DMS153 treated with DMSO at 0.1 percent for 48 hours (cell line): ENCODE data around the gene ZNF827.
"Not testable (repeated sequence)": the region's sequence is repeated elsewhere in the genome, so short reads cannot be mapped to it uniquely, and the experiment has no call there.

Experiments
- DNase-seq: peaks from one replicate; lab custom pipeline; 2025; ENCODE audit not compliant: unreplicated experiment; lab: John Stamatoyannopoulos, UW

ZNF827 gene

GRCh38 chr4:145832384-145832783 lies 106.2 kb downstream of the ZNF827 start:
- not testable (repeated sequence) for DNase-seq

- DNase-seq, result no peak
These were observed 107.9 kb downstream of the ZNF827 start for GRCh38 chr4:145830699-145831098.

- no peak for DNase-seq
These were observed 108.8 kb downstream of the ZNF827 start for GRCh38 chr4:145829629-145830395.

- DNase-seq, result no peak
These were observed 109.7 kb downstream of the ZNF827 start for GRCh38 chr4:145828802-145829485.

GRCh38 chr4:145827885-145828284 lies 110.7 kb downstream of the ZNF827 start:
- no peak for DNase-seq

- DNase-seq, result no peak
These were observed 113.4 kb downstream of the ZNF827 start for GRCh38 chr4:145825255-145825654.

GRCh38 chr4:145824463-145824862 lies 114.2 kb downstream of the ZNF827 start:
- DNase-seq, result no peak

GRCh38 chr4:145823743-145824142 lies 114.9 kb downstream of the ZNF827 start:
- DNase-seq, result no peak

- DNase-seq, result no peak
These were observed 116.0 kb downstream of the ZNF827 start for GRCh38 chr4:145822581-145822980.

GRCh38 chr4:145822181-145822580 lies 116.4 kb downstream of the ZNF827 start:
- no peak for DNase-seq

GRCh38 chr4:145821766-145822165 lies 116.9 kb downstream of the ZNF827 start:
- DNase-seq, result no peak

GRCh38 chr4:145820407-145820806 lies 118.2 kb downstream of the ZNF827 start:
- DNase-seq, result no peak

GRCh38 chr4:145819853-145820181 lies 118.8 kb downstream of the ZNF827 start:
- DNase-seq, result no peak

- no peak for DNase-seq
These were observed 119.3 kb downstream of the ZNF827 start for GRCh38 chr4:145819101-145819852.

- DNase-seq, result no peak
These were observed 120.6 kb downstream of the ZNF827 start for GRCh38 chr4:145818011-145818410.

- no peak for DNase-seq
These were observed 122.5 kb downstream of the ZNF827 start for GRCh38 chr4:145816091-145816490.

GRCh38 chr4:145815626-145816025 lies 123.0 kb downstream of the ZNF827 start:
- DNase-seq, result no peak

- DNase-seq, result no peak
These were observed 123.5 kb downstream of the ZNF827 start for GRCh38 chr4:145815027-145815612.

- DNase-seq, result no peak
These were observed 124.4 kb downstream of the ZNF827 start for GRCh38 chr4:145814246-145814645.

- DNase-seq, result no peak
These were observed 125.7 kb downstream of the ZNF827 start for GRCh38 chr4:145812919-145813318.

GRCh38 chr4:145808848-145809512 lies 129.6 kb downstream of the ZNF827 start:
- no peak for DNase-seq
